VCaP (cell line): Measurements from ENCODE around the gene GRM7.

Experiments used
- H3K27ac ChIP-seq: fragments of 450-650 bp; 2 replicates; pipeline ENCODE4 v1.5.1; 2017
- TF ChIP-seq, protein P1 (sequence below): fragments of 450-650 bp; conservative IDR thresholded peaks from 2 replicates; pipeline ENCODE4 v1.5.1; 2017; ENCODE audit warnings: mild to moderate bottlenecking, moderate library complexity

GRM7 gene

DNA sequence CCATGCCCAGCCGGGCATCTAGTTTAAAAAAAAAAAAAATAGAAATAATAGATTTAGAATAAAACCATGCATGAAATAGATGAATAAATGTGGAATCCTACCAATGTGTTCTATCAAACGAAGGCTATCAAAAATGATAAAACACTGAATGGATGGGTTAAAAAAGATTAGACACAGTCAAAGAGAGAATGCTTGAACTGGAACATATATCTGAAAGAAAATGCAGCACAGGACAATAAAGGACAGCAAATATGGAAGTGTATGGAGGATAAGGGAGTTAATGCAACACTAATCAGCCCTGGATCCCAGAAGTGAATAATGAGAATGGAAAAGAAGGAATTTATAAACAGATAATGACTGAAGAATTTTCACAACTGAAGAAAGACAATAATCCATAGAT is 571.7 kb downstream of the GRM7 start:
- H3K27ac ChIP-seq: peak overlapping the region; percentile 64
- TF ChIP-seq, protein P1, sequence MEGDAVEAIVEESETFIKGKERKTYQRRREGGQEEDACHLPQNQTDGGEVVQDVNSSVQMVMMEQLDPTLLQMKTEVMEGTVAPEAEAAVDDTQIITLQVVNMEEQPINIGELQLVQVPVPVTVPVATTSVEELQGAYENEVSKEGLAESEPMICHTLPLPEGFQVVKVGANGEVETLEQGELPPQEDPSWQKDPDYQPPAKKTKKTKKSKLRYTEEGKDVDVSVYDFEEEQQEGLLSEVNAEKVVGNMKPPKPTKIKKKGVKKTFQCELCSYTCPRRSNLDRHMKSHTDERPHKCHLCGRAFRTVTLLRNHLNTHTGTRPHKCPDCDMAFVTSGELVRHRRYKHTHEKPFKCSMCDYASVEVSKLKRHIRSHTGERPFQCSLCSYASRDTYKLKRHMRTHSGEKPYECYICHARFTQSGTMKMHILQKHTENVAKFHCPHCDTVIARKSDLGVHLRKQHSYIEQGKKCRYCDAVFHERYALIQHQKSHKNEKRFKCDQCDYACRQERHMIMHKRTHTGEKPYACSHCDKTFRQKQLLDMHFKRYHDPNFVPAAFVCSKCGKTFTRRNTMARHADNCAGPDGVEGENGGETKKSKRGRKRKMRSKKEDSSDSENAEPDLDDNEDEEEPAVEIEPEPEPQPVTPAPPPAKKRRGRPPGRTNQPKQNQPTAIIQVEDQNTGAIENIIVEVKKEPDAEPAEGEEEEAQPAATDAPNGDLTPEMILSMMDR: no peak

- TF ChIP-seq, protein P1: 0 out of 2 replicates have a peak, but pooled peaks have one; percentile 10
- H3K27ac ChIP-seq: peak overlapping the region; percentile 64
Observed at GRCh38 chr3:7433073-7433472, 572.2 kb downstream of the GRM7 start.

DNA sequence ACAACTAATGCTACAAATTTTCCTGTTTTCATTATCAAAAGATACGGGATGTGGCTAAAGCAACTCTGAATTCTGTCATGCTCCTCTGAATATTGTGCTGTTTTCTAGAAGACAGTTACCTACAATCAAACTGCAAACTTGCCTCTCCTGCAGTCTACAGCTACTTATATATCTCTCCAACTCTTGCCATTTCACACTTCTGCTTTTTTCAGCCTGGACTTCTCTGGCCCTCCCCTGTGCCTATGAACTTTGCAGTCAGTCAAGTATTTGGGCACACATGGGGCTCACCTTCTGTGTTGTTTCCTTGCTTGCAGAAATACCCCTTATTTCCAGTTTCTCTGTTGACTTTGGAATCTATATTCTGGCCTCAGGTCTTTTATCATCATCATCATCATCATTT is 575.6 kb downstream of the GRM7 start:
- no peak overlapping the region for H3K27ac ChIP-seq
- TF ChIP-seq, protein P1: no peak

GRCh38 chr3:7437231-7437630 is 576.3 kb downstream of the GRM7 start:
- TF ChIP-seq, protein P1: no peak
- no peak overlapping the region for H3K27ac ChIP-seq

- TF ChIP-seq, protein P1: no peak
- no peak overlapping the region for H3K27ac ChIP-seq
Observed at GRCh38 chr3:7439101-7439680, 578.3 kb downstream of the GRM7 start.

GRCh38 chr3:7444886-7445285 is 584.0 kb downstream of the GRM7 start:
- TF ChIP-seq, protein P1: no peak
- no peak overlapping the region for H3K27ac ChIP-seq

- TF ChIP-seq, protein P1: no peak
- no peak overlapping the region for H3K27ac ChIP-seq
Observed at GRCh38 chr3:7445331-7445730, 584.4 kb downstream of the GRM7 start.
